Activated CD4-positive, CD25-positive, alpha-beta regulatory T cell (primary cell): Measurements from ENCODE around the gene ETNPPL.

Experiments
- DNase-seq, 4 experiments: peaks; one replicate each; lab custom pipeline; 2025; lab: John Stamatoyannopoulos, UW

The ETNPPL gene

GRCh38 chr4:108695062-108695461 lies 67.8 kb downstream of the ETNPPL start:
- no peak for DNase-seq

GRCh38 chr4:108694423-108694822 lies 68.4 kb downstream of the ETNPPL start:
- no peak for DNase-seq

GRCh38 chr4:108693819-108694218 lies 69.0 kb downstream of the ETNPPL start:
- no peak for DNase-seq

- no peak for DNase-seq
Observed at GRCh38 chr4:108693211-108693610, 69.6 kb downstream of the ETNPPL start.
